AG20443 (cell line): ENCODE results near the gene LYSMD3.

Experiments used
- DNase-seq: peaks from one replicate; pipeline ENCODE4 v3.0.0; 2012; ENCODE audit warnings: low spot score, mixed read lengths

The LYSMD3 gene

GRCh38 chr5:90547072-90547536 lies 17.7 kb upstream of the LYSMD3 start:
- no peak for DNase-seq

- DNase-seq: peak; percentile 10
These were observed 16.9 kb upstream of the LYSMD3 start for GRCh38 chr5:90546216-90546837.

- DNase-seq: no peak
These were observed 16.1 kb upstream of the LYSMD3 start for GRCh38 chr5:90545511-90545910.

- no peak for DNase-seq
These were observed 13.6 kb upstream of the LYSMD3 start for GRCh38 chr5:90542827-90543519.

GRCh38 chr5:90534922-90535321 lies 5.5 kb upstream of the LYSMD3 start:
- DNase-seq: no peak

GRCh38 chr5:90533794-90534193 lies 4.4 kb upstream of the LYSMD3 start:
- no peak for DNase-seq

- DNase-seq: no peak
These were observed 1.5 kb upstream of the LYSMD3 start for GRCh38 chr5:90530736-90531487.

GRCh38 chr5:90529939-90530677 lies 724 bp upstream of the LYSMD3 start:
- peak; percentile 78 for DNase-seq

- peak; percentile 11 for DNase-seq
These were observed 687 bp downstream of the LYSMD3 start for GRCh38 chr5:90528601-90529193.

GRCh38 chr5:90519081-90519480 lies 10.3 kb downstream of the LYSMD3 start:
- DNase-seq: no peak

GRCh38 chr5:90518661-90519060 lies 10.7 kb downstream of the LYSMD3 start:
- peak; percentile 10 for DNase-seq

- DNase-seq: no peak
These were observed 14.9 kb downstream of the LYSMD3 start for GRCh38 chr5:90514520-90514919.

- DNase-seq: no peak
These were observed 18.9 kb downstream of the LYSMD3 start for GRCh38 chr5:90510438-90510837.

GRCh38 chr5:90506221-90506620 lies 23.2 kb downstream of the LYSMD3 start:
- no peak for DNase-seq

GRCh38 chr5:90504743-90505142 lies 24.6 kb downstream of the LYSMD3 start:
- no peak for DNase-seq

GRCh38 chr5:90503596-90503995 lies 25.8 kb downstream of the LYSMD3 start:
- no peak for DNase-seq

GRCh38 chr5:90495146-90495545 lies 34.2 kb downstream of the LYSMD3 start:
- DNase-seq: no peak

- no peak for DNase-seq
These were observed 35.3 kb downstream of the LYSMD3 start for GRCh38 chr5:90494043-90494442.

GRCh38 chr5:90488791-90489190 lies 40.6 kb downstream of the LYSMD3 start:
- peak; percentile 54 for DNase-seq

- no peak for DNase-seq
These were observed 44.8 kb downstream of the LYSMD3 start for GRCh38 chr5:90484540-90484939.

GRCh38 chr5:90483206-90483605 lies 46.2 kb downstream of the LYSMD3 start:
- DNase-seq: no peak

GRCh38 chr5:90480699-90481098 lies 48.7 kb downstream of the LYSMD3 start:
- DNase-seq: no peak
